H1 (cell line): ENCODE results near the gene SLC27A4. TPM values are rescaled to one million over a fixed set of nuclear protein-coding genes. Genes with fewer than 3 reads are reported as not detected.

Source experiments
- EGR1 ChIP-seq: IDR thresholded peaks from 2 replicates; pipeline ENCODE4 v1.6.1; 2011; ENCODE audit warnings: low read depth, low read length, borderline replicate concordance
- KDM1A ChIP-seq: fragments of 200-600, 300-600 bp; sonication (generic); IDR thresholded peaks from 2 replicates; pipeline ENCODE4 v1.7.1; 2016; ENCODE audit warnings: mild to moderate bottlenecking, low read length, borderline replicate concordance
- POLR2AphosphoS5 ChIP-seq: IDR thresholded peaks from 2 replicates; pipeline ENCODE4 v1.6.1; 2011; ENCODE audit warnings: low read depth, low read length
- SAP30 ChIP-seq: fragments of 300-600 bp; sonication (generic); IDR thresholded peaks from 2 replicates; pipeline ENCODE4 v1.7.1; 2012; ENCODE audit warnings: low read length, moderate library complexity, mild to moderate bottlenecking, inconsistent platforms; ENCODE audit not compliant: insufficient read depth, insufficient replicate concordance
- polyA plus RNA-seq, 7 experiments: library from polyadenylated mRNA; depleted of rRNA in 3 of 7; stranded (reverse) in 5 of 7; unstranded in 2 of 7; fragments of >200 nt in 5 of 7; fragments of 200-250 nt in 2 of 7; gene quantifications; 1 replicate in 5 of 7; 2 replicates in 1 of 7; 4 replicates in 1 of 7; pipeline versions ENCODE4 v1.2.1 to v1.2.3, GENCODE V29; 2011 to 2013; ENCODE audit warnings: missing spikeins in 2 of 7, mixed read lengths in 2 of 7
- total RNA-seq: library from RNA; stranded (reverse); fragmentation: NEBNext Ultra II Directional; extraction: Animal tissue kit (Norgen Biotek cat#: 25700); gene quantifications from 2 replicates; pipeline ENCODE4 v1.2.1, GENCODE V29; 2021

The SLC27A4 gene
- total and polyA plus RNA-seq, 2 of the 8 experiments (the other 6 are each of a cell fraction or from before 2014, with no cell fraction given), result 14.9 to 20.5 TPM

DNA sequence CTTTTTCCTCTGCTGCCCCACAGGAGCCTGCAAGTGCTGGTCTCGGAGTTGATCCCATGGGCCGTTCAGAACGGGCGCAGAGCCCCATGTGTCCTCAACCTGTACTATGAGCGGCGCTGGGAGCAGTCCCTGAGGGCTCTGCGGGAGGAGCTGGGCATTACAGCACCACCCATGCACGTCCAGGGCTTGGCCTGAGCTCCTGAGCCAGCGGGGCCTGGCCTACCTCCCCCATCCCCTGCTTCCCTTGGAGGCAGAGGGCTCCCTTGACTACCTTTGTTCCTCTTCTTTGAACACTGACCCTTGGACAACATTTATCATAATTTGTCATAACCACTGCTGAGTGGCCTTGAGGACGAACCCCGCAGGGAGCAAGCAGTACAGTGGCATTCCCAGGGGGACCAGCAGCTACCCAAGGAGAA, 6.9 kb upstream of the SLC27A4 start (continued):
- TF ChIP-seq SAP30, result no peak
- no peak for TF ChIP-seq EGR1
- no peak for TF ChIP-seq POLR2AphosphoS5
- TF ChIP-seq KDM1A, result no peak
- TF ChIP-seq, all 59 proteins: peak for 0
